ENCODE results near the gene AKAP6.

- no peak for TF ChIP-seq POLR2A (IDR thresholded peaks at IDR 0.05)
- no peak for TF ChIP-seq CTCF (IDR thresholded peaks at IDR 0.05)
Measured at GRCh38 chr14:32637582-32637981, 308.5 kb downstream of the AKAP6 start.

All from adrenal gland (tissue), 5 donors.